Inferior parietal cortex (tissue), 1 donor: Measurements from ENCODE around the gene GRIP1.

Experiments used
- DNase-seq: peaks from one replicate; pipeline ENCODE4 v3.0.0-alpha.2; 2016; ENCODE audit errors: extremely low spot score

Gene GRIP1

GRCh38 chr12:66449531-66449930, 229.3 kb downstream of the GRIP1 start:
- DNase-seq = no peak

DNA sequence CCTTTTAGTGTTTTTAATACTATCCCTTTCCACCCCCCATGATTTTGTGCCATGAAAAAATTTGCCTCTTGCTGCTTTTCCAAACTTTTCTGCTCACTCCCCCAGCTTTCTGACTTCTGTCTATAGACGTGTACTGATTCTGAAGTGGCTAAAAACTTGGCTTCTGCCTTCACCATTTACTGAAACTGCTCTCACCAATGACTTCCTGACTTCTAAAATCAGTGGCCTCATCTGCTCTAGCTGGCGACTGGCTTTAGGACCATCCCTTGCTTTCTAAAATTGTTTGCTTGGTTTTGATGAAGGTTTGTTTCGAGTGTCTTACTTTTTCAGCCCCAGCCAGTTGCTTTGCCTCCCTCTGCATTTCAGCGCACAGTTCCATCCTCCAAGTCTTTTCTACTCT, 231.2 kb downstream of the GRIP1 start:
- no peak for DNase-seq

GRCh38 chr12:66446276-66446675, 232.6 kb downstream of the GRIP1 start:
- DNase-seq = no peak

DNA sequence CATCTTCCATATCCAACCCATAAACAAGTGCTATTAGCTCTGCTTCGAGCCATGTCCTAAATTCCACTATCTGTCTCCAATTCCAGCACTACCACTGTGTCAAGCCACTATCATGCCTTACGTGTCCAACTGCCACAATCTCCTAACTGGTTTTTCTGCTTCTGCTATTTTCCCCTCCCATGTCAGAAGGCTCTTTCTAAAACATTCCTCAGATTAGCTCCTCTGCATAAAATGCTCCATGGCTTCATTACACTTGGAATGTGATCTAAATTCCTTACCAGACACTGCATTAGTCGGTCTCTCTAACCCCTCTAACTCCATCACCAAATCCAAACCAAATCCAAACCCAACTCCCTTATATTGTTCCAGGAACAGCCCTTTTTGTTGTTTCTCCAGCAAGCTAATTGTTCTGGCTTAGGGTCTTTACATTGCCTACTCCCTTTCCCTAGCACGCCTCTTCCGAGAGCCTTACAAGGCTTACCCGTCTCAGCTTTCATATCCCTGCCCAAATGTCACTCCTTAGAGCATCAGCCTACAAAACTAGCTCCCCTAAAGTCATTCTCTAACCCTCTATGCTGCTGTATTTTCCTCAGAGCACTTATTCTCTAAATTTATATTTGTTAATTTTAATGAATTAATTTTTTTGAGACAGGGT, 236.8 kb downstream of the GRIP1 start:
- DNase-seq = no peak

- no peak for DNase-seq
Observed at GRCh38 chr12:66438601-66439000, 240.3 kb downstream of the GRIP1 start.

- DNase-seq = no peak
Observed at GRCh38 chr12:66430106-66430505, 248.8 kb downstream of the GRIP1 start.

DNA sequence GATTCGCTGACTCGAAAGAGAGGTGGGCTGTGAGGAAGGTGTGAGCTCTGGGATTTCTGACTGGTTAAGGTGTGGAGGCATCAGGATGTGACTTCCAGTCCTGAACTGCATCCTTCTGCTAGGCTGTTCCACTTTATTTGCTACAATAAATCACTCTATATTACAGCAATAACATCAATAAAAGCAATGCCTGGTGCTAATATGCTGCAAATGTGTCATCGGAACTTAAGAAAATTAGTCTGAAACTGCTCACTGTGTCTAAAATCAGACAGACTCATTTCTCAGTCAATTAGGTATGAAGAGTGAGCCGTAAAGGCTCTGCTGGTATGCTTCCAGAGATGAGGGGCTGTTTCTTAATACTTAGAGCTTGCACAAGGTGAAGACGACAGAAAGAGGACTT, 250.0 kb downstream of the GRIP1 start:
- no peak for DNase-seq

- DNase-seq = no peak
Observed at GRCh38 chr12:66428261-66428660, 250.6 kb downstream of the GRIP1 start.

DNA sequence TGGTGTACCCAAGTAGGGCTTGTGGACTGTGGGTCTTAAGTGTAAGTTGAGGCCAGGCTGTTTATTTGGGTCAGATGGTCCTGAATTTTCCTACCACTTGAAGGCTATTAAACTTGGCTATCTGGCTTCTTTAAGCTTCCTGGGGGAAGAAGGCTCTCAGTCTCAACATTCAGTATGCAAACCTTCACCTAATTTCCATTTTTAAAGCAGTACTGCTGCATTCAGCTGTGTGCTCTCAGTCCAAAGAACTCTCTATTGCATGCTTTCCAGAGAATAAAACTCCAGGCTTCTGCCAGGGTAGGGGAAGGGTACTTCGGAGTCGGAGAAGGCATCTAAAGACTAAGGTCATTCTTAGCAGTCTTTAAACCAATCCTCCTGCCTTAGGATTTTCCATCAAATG, 252.2 kb downstream of the GRIP1 start:
- no peak for DNase-seq

DNA sequence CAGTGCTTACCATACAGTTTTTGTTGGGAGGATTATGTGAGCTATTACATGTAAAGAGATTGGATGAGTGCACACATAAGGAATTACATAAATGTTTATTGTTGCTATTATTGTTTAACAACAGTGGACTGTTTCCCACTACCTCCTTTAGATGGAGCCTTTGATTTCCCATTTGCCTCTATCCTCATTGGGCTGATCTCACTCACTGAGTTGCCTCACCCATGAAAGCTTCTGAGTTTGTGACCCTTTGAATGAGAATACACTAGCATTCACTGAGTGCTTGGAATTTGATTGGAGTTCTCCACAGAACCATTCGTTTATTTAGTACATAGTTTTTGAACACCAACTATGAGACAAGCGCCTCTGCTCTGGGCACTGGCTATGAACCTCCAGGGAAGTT, 255.6 kb downstream of the GRIP1 start:
- DNase-seq = no peak

DNA sequence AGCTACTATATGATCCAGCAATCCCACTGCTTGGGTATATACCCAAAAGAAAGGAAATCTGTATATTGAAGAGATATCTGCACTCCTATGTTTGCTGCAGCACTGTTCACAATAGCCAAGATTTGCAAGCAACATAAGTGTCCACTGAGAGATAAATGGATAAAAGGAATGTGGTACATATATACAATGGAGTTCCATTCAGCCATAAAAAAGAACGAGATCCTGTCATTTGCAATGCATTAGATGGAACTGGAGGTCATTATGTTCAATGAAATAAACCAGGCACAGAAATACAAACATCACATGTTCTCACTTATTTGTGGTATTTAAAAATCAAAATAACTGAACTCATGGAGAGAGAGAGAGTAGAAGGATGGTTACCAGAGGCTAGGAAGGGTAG, 260.0 kb downstream of the GRIP1 start:
- no peak for DNase-seq

GRCh38 chr12:66417217-66417616, 261.7 kb downstream of the GRIP1 start:
- peak; percentile 22 for DNase-seq

- DNase-seq = peak; percentile 38
Observed at GRCh38 chr12:66409195-66409871, 269.5 kb downstream of the GRIP1 start.

GRCh38 chr12:66405395-66405794, 273.5 kb downstream of the GRIP1 start:
- no peak for DNase-seq

GRCh38 chr12:66403746-66404145, 275.1 kb downstream of the GRIP1 start:
- DNase-seq = peak; percentile 38

- no peak for DNase-seq
Observed at GRCh38 chr12:66399911-66400306, 279.0 kb downstream of the GRIP1 start.

GRCh38 chr12:66398931-66399910, 279.7 kb downstream of the GRIP1 start:
- no peak for DNase-seq

- DNase-seq = no peak
Observed at GRCh38 chr12:66397574-66398290, 281.1 kb downstream of the GRIP1 start.

DNA sequence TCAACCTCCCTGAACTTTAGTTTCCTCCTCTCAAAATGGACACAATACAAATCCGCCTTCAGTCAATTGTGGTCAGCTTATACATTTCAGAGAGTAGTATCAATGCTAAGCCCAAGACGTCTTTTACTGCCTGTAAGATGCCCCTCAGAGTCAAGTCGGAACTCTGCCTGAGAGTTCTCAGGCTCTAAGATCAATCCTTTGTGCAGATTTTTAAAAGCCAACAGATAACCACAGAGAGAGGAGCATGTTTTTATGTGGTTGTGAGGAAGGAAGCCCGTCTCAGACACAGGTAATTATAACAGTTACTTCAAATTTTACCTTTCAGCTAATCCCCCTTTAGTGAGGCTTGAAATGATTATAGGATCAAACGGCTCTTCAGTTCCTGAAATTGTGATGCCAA, 285.0 kb downstream of the GRIP1 start:
- no peak for DNase-seq

DNA sequence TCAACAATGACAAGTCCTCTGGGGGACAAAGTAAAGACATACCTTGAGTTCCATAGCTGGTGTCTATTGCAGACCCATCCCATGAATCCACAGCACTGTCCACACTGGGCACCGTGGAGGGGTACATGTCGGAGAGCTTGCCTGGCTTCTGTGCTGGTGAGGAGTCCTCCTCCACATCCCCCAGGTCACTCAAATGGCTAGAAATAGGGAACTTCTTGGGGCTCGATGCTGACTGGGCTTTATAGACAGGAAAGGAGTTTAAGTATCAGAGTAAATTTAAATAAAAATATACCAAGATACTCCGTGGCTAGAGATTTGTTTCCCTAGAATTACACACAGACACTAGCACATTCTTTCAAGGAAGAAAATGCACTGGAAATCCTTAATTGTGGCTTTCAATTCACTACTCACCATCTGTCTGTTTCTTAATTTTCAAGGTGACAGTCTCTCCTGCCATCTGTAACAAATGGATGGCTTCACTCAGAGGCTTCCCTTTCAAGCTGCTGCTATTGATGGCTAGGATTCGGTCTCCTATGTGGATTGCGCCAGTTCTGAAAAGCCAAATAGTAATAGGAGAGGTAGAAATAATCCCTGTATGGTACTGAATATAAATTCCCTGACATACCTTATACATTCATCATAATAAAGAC, 286.5 kb downstream of the GRIP1 start:
- DNase-seq = no peak

DNA sequence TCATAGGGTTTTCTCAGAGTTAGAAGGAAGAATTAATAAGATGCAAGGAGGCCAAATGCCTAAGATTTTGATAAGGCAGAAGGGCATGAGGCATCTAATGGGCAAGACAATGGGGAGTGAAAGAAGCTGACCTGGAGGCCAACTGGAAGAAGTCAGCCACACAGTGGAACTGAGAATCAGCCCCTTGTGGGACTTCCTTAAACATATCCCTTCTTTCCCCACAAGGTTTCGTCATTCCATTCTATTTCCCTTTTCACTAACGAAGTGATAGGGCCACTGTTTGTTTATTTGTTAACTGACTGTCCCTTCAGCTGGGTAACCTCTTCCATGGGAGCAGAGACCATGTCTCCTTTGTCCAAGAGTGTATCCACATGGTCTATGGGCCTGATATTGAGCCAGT, 290.4 kb downstream of the GRIP1 start:
- no peak for DNase-seq
